Esophagus squamous epithelium (tissue), 5 donors: Measurements from ENCODE around the gene IRF2BPL. TPM values are rescaled to one million over a fixed set of nuclear protein-coding genes. Genes with fewer than 3 reads are reported as not detected.

Experiments used
- DNase-seq: peaks from one replicate; lab custom pipeline; 2025; lab: John Stamatoyannopoulos, UW
- H3K27ac ChIP-seq, 4 donors: fragments of 200-600 bp; sonication (generic); one replicate each; pipeline ENCODE4 v1.5.1; 2016 to 2019; ENCODE audit warnings: mild to moderate bottlenecking in 1 of 4
- H3K27me3 ChIP-seq, 4 donors: fragments of 200-600 bp; sonication (generic); 1 replicate in 3 of 4; 2 replicates in 1 of 4; pipeline versions ENCODE4 v1.5.1 to v1.6.0; 2017 to 2021; ENCODE audit warnings: antibody characterized with exemption in 1 of 4
- H3K36me3 ChIP-seq, 3 donors: fragments of 200-600 bp; sonication (generic); one replicate each; pipeline ENCODE4 v1.5.1; 2016 to 2019
- H3K4me1 ChIP-seq, 3 donors: fragments of 200-600 bp; sonication (generic); one replicate each; pipeline ENCODE4 v1.5.1; 2017 to 2019
- H3K4me3 ChIP-seq, 4 donors: fragments of 200-600 bp; sonication (generic); 1 replicate in 3 of 4; 2 replicates in 1 of 4; pipeline ENCODE4 v1.5.1; 2016 to 2019; ENCODE audit warnings: mild to moderate bottlenecking in 2 of 4, moderate library complexity in 1 of 4
- H3K9me3 ChIP-seq, 3 donors: fragments of 200-600 bp; sonication (generic); one replicate each; pipeline ENCODE4 v1.5.1; 2016 to 2019
- POLR2A ChIP-seq, 4 donors: fragments of 450-650 bp; IDR thresholded peaks; one replicate each; pipeline ENCODE4 v1.6.1; 2017; ENCODE audit warnings: antibody characterized with exemption in 4 of 4, mild to moderate bottlenecking in 4 of 4, moderate library complexity in 3 of 4
- WGBS, 2 donors: methylation state at CpG; one replicate each; pipeline ENCODE4 v1.1.5; 2018; 5-methylcytosine and 5-hydroxymethylcytosine counted together
- intact Hi-C: fragments of 100-400 bp; cut with DNase I; formaldehyde crosslinking; loops from one replicate; pipeline ENCODE4 v1.15.0; 2022
- total RNA-seq, 4 donors: library from RNA; depleted of rRNA; stranded (reverse); fragments of >200 nt; gene quantifications; one replicate each; pipeline ENCODE4 v1.1.0, GENCODE V29; 2016
- TF ChIP-seq, protein P1 (sequence below), 6 experiments: fragments of 450-650 bp in 4 of 6; fragments of 200-600 bp in 2 of 6; sonication (generic) in 2 of 6; IDR thresholded peaks; one replicate each; pipeline ENCODE4 v1.5.1; 2016 to 2019; ENCODE audit warnings: antibody characterized with exemption in 6 of 6, mild to moderate bottlenecking in 4 of 6, moderate library complexity in 4 of 6
- donor health status: DM: yes; HTN: yes; CAD: no.

IRF2BPL gene
- total RNA-seq, 4 donors from 2014 or later = 15.8 to 28.8 (median 24.0) TPM

DNA sequence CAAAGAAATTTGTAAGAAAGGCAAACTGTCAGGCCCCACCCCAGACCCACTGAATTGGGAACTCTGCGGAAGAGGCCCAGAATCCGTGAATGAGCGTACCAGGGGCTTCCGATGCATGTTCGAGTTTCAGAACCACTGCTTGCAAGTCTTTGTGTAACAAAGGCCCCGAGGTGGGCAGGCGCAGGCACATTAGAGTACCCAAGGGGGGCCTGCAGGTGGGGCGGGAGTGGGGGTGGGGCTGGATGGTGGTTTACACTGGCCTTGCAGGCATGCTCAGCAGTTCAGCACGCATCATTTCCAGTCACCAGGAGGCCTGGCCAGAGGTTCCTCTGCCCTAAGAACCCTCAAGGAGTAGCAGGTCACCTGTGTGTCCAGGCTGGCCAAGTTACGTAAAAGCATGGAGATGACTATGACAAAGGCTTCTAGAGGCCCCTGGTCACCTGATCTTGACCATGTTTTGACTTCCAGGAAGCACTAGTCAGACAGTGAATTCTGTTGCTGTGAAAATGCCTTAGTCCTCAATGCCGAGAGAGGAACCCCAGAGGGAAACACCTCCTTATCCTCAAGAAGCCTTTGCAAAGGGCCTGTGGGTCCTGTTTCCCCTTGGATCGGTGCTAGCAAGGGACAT lies 33.2 kb upstream of the IRF2BPL start:
- no peak for DNase-seq
- intact Hi-C loops = no loop called here
- 88 to 94% methylated on average over 2 to 9 of the region's 12 CpGs for WGBS, 2 donors
- no peaks in the 10 kb centered on the region for H3K36me3 ChIP-seq
- no peak overlapping the region for H3K27ac ChIP-seq
- TF ChIP-seq POLR2A (IDR thresholded peaks at IDR 0.05) = no peak
- TF ChIP-seq, protein P1, sequence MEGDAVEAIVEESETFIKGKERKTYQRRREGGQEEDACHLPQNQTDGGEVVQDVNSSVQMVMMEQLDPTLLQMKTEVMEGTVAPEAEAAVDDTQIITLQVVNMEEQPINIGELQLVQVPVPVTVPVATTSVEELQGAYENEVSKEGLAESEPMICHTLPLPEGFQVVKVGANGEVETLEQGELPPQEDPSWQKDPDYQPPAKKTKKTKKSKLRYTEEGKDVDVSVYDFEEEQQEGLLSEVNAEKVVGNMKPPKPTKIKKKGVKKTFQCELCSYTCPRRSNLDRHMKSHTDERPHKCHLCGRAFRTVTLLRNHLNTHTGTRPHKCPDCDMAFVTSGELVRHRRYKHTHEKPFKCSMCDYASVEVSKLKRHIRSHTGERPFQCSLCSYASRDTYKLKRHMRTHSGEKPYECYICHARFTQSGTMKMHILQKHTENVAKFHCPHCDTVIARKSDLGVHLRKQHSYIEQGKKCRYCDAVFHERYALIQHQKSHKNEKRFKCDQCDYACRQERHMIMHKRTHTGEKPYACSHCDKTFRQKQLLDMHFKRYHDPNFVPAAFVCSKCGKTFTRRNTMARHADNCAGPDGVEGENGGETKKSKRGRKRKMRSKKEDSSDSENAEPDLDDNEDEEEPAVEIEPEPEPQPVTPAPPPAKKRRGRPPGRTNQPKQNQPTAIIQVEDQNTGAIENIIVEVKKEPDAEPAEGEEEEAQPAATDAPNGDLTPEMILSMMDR (IDR thresholded peaks at IDR 0.05) = no peak
- H3K4me3 ChIP-seq = no peak overlapping the region
- no peaks in the 10 kb centered on the region for H3K9me3 ChIP-seq
- H3K4me1 ChIP-seq = peaks cover 0 to 16% (median 6%) of the 10 kb centered on the region in 3 donors
- H3K27me3 ChIP-seq = no peaks in the 10 kb centered on the region

DNA sequence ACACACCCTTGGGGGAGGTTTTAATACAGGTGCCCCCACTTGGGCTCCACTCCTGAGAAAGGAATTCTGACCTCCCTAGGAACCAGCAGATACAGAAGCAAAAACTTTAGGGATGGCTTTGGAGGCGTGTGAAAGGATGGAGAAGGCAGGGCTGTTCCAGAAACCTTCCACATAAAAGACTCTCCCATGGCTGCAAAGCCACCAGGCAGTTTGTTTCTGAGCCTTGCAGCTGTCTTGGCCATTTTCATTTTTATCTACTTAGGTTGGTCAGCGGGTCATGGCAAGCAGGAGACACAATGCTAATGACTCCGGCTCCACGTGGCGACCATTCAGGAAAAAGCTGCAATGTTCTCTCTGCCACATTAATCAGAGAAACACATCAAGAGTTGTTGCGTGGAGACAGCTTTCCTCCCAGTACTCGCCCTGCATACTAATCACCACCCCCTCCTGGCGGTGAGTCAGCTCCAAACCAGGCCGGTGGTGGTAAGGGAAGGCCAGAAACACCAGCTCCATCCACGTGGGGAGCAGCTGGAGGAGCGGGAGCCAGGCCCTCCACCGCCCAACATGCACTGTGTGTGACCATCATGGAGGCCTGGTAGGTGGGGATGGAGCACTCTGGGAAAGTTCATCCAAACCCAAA lies 30.9 kb upstream of the IRF2BPL start:
- 38 to 48% methylated on average over 11 to 12 of the region's 12 CpGs for WGBS, 2 donors
- intact Hi-C loops = no loop called here

GRCh38 chr14:77058785-77059184 lies 30.3 kb upstream of the IRF2BPL start:
- Histone ChIP-seq H3K4me1 (peaks cover 0 to 6% (median 0%) of the 10 kb centered on the region in 3 donors), H3K36me3 (no peaks in the 10 kb centered on the region), H3K27me3 (no peaks in the 10 kb centered on the region), H3K27ac (no peak overlapping the region), H3K9me3 (peaks cover 0 to 5% (median 0%) of the 10 kb centered on the region in 3 donors), H3K4me3 (no peak overlapping the region)
- TF ChIP-seq, protein P1 (IDR thresholded peaks at IDR 0.05) = no peak
- no peak for TF ChIP-seq POLR2A (IDR thresholded peaks at IDR 0.05)
- no peak for DNase-seq
- intact Hi-C loops = no loop called here
- 68 to 85% methylated on average over 8 to 9 of the region's 9 CpGs for WGBS, 2 donors

More for the DNA sequence above, 30.9 kb upstream of the IRF2BPL start:
- H3K36me3 ChIP-seq = no peaks in the 10 kb centered on the region
- no peak overlapping the region for H3K4me3 ChIP-seq
- no peak for DNase-seq
- no peak overlapping the region for H3K27ac ChIP-seq
- TF ChIP-seq, protein P1 (IDR thresholded peaks at IDR 0.05) = peak in 2 of 6 experiments; percentile 4 to 33
- no peak for TF ChIP-seq POLR2A (IDR thresholded peaks at IDR 0.05)
- H3K4me1 ChIP-seq = peaks cover 0 to 10% (median 0%) of the 10 kb centered on the region in 3 donors
- H3K27me3 ChIP-seq = no peaks in the 10 kb centered on the region
- H3K9me3 ChIP-seq = peaks cover 0 to 5% (median 0%) of the 10 kb centered on the region in 3 donors

- intact Hi-C loops = no loop called here
- no peak for TF ChIP-seq POLR2A (IDR thresholded peaks at IDR 0.05)
- TF ChIP-seq, protein P1 (IDR thresholded peaks at IDR 0.05) = no peak
- H3K36me3 ChIP-seq = no peaks in the 10 kb centered on the region
- DNase-seq = no peak
- 78 to 91% methylated on average over 8 to 9 of the region's 9 CpGs for WGBS, 2 donors
- H3K27me3 ChIP-seq = no peaks in the 10 kb centered on the region
- no peak overlapping the region for H3K4me3 ChIP-seq
- no peak overlapping the region for H3K27ac ChIP-seq
- H3K4me1 ChIP-seq = peaks cover under 1 to 5% (median 2%) of the 10 kb centered on the region in 3 donors
- peaks cover 0 to 5% (median 0%) of the 10 kb centered on the region in 3 donors for H3K9me3 ChIP-seq
These were observed 29.6 kb upstream of the IRF2BPL start for GRCh38 chr14:77058117-77058516.

DNA sequence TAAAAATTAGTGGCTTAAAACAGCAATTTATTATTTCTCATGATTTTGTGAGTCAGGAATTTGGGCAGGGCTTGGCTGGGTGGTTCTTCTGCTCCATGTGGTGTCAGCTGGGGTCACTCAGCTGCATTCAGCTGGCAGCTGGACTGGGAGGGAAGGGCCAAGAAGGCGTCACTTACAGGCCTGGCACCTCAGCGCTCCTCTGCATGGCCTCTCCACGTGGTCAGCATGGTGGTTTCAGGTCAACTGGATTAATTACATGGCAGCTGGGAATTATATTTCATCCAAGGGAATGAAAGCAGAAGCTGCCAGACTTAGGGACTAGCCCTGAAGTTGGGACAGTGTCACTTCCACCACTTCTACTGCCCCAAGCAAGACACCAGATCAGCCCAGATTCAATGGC lies 27.5 kb upstream of the IRF2BPL start:
- peaks cover 14 to 27% (median 18%) of the 10 kb centered on the region in 3 donors for H3K4me1 ChIP-seq
- WGBS, 2 donors = 67% methylated on average over 1 of the region's 3 CpGs; no CpG with 5 or more reads in 1 of the 2 donors
- H3K36me3 ChIP-seq = no peaks in the 10 kb centered on the region
- TF ChIP-seq POLR2A (IDR thresholded peaks at IDR 0.05) = no peak
- TF ChIP-seq, protein P1 (IDR thresholded peaks at IDR 0.05) = no peak
- H3K4me3 ChIP-seq = no peak overlapping the region
- peaks cover 0 to 5% (median 0%) of the 10 kb centered on the region in 3 donors for H3K9me3 ChIP-seq
- intact Hi-C loops = no loop called here
- no peaks in the 10 kb centered on the region for H3K27me3 ChIP-seq
- H3K27ac ChIP-seq = no peak overlapping the region
- DNase-seq = no peak
